G401 (cell line): ENCODE measurements around the gene CDCA4. TPM values are rescaled to one million over a fixed set of nuclear protein-coding genes. Genes with fewer than 3 reads are reported as not detected.
A peak's percentile ranks its signal among the peaks of the same experiment; 100 is the strongest.

Experiments
- DNase-seq: peaks from one replicate; pipeline ENCODE4 v3.0.0-alpha.2; 2015; ENCODE audit warnings: low spot score
- in situ Hi-C: cut with HindIII; loops from 2 replicates; pipeline ENCODE4 v1.10.0; 2016; ENCODE audit warnings: low sequenced_read_pairs, mixed read lengths
- total RNA-seq: library from RNA; depleted of rRNA; stranded (reverse); fragments of >200 nt; shearing (Covaris generic); gene quantifications from 2 replicates; pipeline ENCODE4 v1.2.3, GENCODE V29; 2014

Gene CDCA4
- total RNA-seq, 1 experiment from 2014 or later, result 83.1 TPM

GRCh38 chr14:104980611-104981531, 40.0 kb downstream of the CDCA4 start:
- in situ Hi-C loops, result no loop called here
- DNase-seq, result no peak

DNA sequence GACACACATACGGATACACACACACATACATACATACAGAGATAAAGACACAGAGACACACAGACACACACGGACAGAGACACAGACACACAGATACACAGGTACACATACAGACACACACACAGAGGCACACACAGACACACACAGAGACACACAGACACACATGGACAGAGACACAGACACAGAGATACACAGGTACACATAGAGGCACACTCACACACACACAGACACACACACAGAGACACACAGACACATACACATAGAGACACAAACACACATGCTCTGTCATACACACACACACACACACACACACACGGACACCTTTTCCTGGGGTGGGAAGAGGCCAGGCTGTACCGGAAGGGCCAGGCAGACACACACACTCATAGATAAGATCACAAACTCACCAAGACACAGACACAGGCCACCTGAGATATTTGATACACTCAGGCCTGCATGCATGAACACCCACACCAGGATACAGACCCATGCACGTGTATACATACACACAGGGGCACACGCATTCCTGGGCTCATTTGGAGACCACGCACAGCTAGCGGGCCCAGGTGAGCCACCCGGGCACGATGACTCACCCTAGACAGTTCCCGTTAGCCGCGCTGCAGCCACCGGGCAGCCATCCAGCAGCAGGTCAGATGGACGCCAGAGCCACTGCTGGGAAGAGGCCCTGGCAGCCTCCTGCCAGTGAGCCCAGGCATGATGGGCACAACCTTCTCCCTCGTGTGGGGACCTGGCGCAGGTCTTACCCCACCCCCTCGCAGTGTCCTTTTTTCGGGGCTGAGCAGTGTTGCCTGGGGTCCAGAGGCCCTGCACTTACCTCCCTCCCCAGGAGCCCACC, 40.9 kb downstream of the CDCA4 start:
- peak; percentile 80 for DNase-seq
- in situ Hi-C loops, result no loop called here

- in situ Hi-C loops, result no loop called here
- DNase-seq, result no peak
Observed at GRCh38 chr14:104978746-104979691, 41.9 kb downstream of the CDCA4 start.

DNA sequence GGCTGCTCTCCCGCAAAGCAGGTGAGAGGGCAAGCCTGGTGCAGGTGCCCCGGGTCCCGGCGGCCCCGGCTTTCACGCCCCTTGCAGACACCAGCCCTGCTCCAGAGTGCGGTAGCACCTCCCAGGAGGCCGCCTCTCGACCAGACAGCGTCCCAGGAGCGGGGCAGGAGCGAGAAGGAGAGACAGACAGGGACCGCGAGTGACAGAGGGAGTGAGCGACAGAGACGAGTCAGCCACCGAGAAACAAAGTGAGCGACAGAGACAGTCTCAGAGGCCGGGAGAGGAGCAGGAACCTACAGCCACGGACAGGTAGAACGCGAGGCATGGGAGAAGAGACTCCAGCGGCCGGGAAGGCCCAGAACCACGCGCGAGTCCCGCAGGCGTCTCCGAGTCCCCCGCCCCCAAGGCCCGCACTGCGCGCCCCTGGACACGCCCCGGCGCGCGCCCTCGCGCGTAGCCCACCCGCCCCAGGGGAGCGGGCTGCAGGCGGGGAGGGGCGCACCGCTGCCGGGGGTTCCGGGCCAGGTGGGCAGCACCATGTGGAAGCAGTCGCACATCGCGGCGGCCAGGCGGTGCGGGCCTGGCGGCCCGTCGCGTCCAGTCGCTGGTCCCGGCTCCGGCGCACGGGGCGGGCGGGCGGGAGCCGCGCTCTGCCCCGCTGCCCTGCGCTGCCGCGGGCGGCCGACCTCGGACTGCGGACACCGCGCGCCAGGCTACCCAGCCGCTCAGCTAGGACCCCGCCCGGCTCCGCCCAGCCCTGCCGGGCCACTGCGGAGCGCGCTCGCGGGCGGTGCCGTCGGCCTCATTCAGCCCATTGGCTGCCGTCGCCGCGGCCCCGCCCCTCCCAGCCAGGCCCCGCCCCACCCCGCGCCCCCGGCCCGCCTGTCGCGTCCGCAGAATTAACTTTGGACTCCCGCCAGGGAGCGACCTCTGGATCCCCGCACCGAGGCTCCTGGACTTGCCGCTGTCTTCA, 42.9 kb downstream of the CDCA4 start, which contains the start of gene AHNAK2:
AHNAK2 (minus strand) TSS at position 694 of the 973 bp plus-strand sequence; CDS start at position 557, 137 bp downstream.
- peak; percentile 64 for DNase-seq
- in situ Hi-C loops, result no loop called here

DNA sequence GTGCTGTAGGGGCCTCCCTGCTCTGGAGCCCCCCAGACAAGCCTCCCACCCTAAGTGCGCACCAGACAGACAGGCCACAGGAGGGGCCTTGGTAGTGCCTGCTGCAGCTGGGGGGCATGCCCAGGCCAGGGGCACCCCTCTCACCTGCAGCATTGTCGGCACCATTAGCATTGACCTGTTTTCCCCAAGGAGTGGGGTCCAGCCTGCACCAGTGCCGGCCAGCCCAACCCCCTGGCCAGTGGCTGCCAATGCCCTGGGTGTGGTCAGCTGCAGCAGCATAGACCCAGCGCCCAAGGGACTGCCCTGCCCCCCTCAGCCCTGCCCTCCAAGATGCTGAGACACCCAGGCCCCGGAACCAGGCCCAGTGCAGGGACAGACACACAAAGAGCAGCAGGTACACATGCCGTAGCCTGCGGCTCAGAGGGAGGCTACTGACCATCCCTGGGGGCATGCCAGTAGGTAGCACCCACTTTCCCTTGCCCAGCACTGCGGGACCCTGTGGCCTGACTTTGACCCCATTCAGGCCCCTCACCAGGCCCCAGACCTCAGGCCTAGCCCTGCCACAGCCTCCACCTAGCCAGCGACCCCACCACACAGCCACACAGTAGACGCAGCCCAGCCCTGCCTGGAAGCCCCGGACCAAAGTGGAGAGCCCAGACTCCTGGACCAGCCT, 43.7 kb downstream of the CDCA4 start:
- no peak for DNase-seq
- in situ Hi-C loops, result no loop called here

- peak; percentile 46 for DNase-seq
- in situ Hi-C loops, result no loop called here
Observed at GRCh38 chr14:104976198-104977007, 44.5 kb downstream of the CDCA4 start.

- in situ Hi-C loops, result no loop called here
- DNase-seq, result no peak
Observed at GRCh38 chr14:104975481-104976197, 45.2 kb downstream of the CDCA4 start.

- in situ Hi-C loops, result no loop called here
- no peak for DNase-seq
Observed at GRCh38 chr14:104974665-104975390, 46.1 kb downstream of the CDCA4 start.

GRCh38 chr14:104974146-104974541, 46.7 kb downstream of the CDCA4 start:
- in situ Hi-C loops, result no loop called here
- DNase-seq, result no peak

GRCh38 chr14:104973385-104974145, 47.3 kb downstream of the CDCA4 start:
- in situ Hi-C loops, result no loop called here
- DNase-seq, result no peak

DNA sequence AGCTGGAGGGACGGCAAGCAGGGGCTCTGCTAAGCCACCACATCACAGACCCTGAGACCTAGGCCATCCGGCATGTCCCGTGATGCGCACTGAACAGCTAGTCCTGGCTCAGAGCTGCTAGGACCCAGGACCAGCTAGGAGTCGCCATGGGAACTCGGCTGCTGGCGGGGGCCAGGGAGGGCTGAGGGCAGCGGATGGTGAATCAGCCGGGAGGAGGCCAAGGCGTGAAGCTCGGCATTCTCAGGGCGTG, 47.8 kb downstream of the CDCA4 start:
- in situ Hi-C loops, result no loop called here
- DNase-seq, result no peak

DNA sequence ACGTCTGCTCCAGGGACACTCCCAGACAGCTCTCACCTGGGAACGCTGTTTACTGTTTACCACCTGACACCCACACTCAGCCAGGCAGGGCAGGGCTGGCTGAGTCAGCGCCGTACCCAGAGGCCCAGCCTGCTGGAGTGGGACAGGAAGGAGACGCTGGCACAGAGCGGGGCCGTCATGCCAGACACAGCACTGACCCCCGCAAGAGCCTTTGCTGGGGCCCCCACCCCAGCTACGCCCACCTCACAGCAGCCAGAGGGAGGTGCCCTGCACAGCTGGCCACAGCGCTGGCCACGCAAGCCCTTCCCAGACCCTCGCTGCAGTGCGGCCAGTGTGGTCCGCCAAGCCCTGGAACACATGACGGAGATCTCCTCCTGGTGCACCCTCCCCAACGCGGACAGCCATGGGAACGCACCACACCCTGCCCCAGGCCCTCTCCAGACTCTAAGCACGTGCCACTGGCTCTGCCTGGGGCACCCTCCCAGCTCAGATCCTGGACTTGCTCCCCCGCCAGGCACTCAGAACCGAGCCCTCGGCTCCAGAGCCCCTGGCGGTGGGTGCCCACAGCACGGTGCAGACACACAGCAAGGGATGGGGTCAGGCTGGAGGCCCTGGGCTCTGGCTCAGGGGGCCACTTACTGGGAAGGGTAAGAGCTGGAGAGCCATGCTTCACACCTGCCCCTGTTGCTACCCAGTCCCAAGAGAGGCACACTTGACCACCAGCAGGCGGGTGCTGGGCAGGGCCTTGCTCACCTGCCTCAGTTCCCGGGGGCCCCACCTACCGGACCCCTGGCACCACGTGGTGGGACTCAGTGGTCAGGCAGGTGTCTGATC, 48.4 kb downstream of the CDCA4 start:
- in situ Hi-C loops, result no loop called here
- no peak for DNase-seq

GRCh38 chr14:104971447-104972240, 49.2 kb downstream of the CDCA4 start:
- no peak for DNase-seq

More at GRCh38 chr14:104971447-104972240, 49.2 kb downstream of the CDCA4 start:
- in situ Hi-C loops, result no loop called here
